22Rv1 (cell line): ENCODE data around the gene COLEC12.

Source experiments
- ZFX ChIP-seq: fragments of 450-650 bp; IDR thresholded peaks from 2 replicates; pipeline ENCODE4 v1.6.1; 2017; ENCODE audit warnings: antibody characterized with exemption, borderline replicate concordance
- TF ChIP-seq, protein P1 (sequence below): fragments of 450-650 bp; IDR thresholded peaks from 2 replicates; pipeline ENCODE4 v1.5.1; 2017; ENCODE audit warnings: mild to moderate bottlenecking

DNA sequence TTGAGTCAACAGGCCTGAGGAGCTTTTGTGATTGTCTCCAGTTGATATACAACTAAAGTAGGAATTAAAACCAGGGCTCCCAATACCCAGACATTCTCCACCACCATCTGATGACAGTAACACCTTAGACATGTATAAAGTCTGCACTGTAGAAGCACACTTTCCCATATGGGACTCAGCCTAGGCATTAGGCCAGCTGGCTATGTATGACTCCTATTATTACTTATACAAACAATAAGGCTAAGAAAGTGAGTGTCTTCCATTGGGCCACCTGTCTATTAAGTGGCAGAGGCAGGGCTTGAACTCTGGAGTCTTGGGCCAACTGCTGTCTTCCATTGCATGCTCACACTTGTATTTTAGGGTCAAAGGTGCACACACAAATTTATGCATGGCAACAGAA lies 32.1 kb upstream of the COLEC12 start:
- TF ChIP-seq, protein P1, sequence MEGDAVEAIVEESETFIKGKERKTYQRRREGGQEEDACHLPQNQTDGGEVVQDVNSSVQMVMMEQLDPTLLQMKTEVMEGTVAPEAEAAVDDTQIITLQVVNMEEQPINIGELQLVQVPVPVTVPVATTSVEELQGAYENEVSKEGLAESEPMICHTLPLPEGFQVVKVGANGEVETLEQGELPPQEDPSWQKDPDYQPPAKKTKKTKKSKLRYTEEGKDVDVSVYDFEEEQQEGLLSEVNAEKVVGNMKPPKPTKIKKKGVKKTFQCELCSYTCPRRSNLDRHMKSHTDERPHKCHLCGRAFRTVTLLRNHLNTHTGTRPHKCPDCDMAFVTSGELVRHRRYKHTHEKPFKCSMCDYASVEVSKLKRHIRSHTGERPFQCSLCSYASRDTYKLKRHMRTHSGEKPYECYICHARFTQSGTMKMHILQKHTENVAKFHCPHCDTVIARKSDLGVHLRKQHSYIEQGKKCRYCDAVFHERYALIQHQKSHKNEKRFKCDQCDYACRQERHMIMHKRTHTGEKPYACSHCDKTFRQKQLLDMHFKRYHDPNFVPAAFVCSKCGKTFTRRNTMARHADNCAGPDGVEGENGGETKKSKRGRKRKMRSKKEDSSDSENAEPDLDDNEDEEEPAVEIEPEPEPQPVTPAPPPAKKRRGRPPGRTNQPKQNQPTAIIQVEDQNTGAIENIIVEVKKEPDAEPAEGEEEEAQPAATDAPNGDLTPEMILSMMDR = no peak
- no peak for TF ChIP-seq ZFX
